Middle frontal gyrus (tissue), 1 donor: ENCODE data around the gene MED8.

Experiments
- DNase-seq: peaks from one replicate; pipeline ENCODE4 v3.0.0-alpha.2; 2015; ENCODE audit warnings: low spot score; ENCODE audit errors: extremely low spot score

The MED8 gene, protein sequence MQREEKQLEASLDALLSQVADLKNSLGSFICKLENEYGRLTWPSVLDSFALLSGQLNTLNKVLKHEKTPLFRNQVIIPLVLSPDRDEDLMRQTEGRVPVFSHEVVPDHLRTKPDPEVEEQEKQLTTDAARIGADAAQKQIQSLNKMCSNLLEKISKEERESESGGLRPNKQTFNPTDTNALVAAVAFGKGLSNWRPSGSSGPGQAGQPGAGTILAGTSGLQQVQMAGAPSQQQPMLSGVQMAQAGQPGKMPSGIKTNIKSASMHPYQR

DNA sequence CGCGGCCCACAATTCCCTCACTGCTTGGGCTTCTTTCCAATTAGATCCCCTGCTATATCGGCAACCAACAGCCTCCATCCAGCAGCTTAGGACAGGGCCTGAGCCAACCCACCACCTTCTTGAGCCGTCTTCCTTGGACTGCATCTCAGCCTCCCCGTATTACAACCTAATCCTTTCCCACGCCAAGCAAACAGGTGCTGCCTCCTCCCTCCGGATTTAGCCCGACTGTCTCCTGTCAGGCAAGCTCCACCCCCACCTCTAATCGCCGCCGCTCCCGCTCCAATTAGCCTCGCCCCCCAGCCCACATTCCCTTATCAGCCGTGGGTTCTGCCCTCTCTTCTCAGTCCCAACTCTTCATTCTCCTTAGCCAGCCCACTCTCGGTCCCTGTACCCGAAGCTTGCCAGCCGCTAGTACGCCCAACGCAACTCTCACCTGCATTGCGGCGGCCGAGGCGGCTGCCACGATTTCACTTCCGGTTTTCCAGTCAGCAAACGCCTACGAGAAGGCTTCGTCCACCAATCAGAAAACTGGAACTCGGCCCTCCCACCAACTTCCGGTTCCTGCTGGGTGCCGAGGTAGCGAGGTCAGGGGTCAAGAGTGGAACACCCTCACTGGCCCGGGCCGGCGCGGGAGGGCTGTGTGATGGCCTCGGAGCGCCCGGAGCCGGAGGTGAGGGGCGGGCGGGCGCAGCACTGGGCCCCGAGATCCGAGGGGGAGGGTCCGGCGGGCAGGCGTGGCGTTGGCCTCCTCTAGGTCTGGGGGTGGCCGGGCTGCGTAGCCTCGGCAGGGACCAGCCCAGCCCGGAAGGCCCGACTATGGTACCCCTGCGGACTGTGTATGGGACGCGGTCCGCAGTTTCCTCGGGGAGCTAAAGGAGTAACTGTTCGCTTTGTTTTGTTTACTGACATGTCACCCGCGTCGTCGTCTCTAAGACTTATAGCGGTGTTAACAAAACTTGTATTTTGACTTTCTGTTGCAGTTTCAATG lies at the start of gene MED8, which contains the start of gene SZT2:
Gene MED8 (minus strand): TSS at position 475 of the 988 bp plus-strand sequence. CDS start 36 bp downstream, at position 439.
Gene SZT2 (plus strand): TSS at position 574 of the 988 bp plus-strand sequence. CDS start 70 bp downstream, at position 644.
- peak; percentile 93 for DNase-seq

DNA sequence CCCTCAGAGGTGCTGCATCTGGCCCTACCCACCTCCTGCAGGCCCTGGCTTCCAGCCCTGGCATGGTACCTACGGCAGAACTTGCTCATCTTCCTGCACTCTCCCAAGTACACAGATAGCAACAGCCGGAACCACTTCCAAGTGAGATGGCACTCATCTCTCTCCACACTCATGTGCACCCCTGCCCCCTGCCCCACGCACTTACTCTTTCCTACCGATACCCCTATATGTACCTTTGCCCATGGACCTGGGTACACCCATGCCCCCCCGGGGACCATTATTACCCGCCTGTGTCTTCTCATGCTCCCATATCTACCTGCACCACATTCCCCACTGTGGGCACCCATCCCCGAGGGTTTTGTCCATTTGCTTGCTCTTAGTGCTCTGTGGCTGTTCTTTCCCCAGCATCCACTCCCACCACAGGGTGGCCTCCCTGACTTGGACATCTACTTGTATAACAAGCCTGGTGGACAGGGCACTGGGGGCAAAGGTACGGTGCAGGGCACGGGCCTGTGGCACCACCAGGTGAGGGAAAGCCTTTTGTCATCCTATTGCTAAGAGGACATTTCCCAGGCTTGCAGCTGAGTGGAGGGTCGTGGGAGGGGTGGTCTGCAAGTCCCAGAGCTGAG lies 49.5 kb upstream of the MED8 start:
- no peak for DNase-seq

- DNase-seq = no peak
Observed at GRCh38 chr1:43438576-43438952, 49.0 kb upstream of the MED8 start.

DNA sequence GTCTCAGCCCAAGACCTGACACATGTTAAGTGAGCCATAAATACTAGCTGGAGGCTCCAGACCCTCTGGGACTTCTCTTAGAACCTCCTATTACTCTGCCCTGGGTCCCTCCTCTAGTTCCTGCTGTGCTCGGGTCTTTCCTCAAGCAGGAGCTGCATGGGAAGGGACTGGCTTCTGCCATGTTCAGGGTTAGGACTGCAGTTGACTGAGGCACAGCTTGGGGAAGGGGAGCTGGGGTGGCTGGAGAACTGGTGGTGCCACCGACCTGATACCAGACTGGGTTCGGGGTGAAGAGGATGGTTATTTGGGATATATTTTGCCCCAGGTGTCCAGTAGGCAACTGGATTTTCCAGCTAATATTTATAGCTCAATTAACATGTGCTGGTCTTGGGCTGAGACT lies 48.4 kb upstream of the MED8 start:
- no peak for DNase-seq

DNA sequence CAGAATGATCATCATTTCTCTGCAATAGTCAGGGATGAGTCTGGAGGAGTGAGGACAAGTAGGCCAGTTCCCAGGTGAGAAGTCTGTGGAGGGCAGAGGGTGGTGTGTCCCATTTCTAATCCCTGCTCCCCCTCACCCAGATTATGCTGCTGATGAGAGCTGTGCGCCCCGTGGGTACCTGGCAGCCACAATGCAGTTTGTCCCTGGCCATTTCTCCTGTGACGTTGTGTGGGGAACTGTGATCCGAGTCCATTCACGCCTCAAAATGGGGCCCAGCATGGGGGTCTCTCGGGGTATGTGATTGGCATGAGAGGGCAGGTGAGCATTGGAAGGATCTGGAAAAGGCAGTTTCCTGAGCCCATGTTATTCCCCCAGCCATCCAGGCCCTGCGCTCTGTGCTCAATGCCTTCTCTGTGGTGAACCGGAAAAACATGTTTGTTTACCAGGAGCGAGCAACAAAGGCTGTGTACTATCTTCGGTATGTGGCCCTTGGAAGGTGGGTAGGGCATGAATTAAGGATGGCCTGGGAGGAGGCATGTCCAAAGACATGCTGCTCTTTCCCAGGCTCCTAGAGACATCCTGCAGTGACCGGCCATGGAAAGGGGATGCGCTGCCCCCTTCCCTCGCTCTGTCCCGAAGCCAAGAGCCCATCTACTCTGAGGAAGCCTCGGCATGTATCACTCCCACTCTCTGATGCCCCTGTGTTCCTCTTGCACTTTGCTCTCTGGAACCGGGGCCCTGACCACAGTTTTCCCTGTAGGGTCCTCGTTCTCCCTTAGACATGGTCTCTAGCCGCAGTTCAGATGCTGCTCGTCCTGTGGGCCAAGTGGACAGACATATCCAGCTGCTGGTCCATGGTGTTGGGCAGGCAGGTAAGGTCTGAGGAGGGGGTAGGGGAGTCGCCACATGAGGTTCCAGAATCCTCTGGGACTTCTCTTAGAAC lies 47.7 kb upstream of the MED8 start:
- DNase-seq = no peak

GRCh38 chr1:43436371-43436770 lies 46.8 kb upstream of the MED8 start:
- no peak for DNase-seq

DNA sequence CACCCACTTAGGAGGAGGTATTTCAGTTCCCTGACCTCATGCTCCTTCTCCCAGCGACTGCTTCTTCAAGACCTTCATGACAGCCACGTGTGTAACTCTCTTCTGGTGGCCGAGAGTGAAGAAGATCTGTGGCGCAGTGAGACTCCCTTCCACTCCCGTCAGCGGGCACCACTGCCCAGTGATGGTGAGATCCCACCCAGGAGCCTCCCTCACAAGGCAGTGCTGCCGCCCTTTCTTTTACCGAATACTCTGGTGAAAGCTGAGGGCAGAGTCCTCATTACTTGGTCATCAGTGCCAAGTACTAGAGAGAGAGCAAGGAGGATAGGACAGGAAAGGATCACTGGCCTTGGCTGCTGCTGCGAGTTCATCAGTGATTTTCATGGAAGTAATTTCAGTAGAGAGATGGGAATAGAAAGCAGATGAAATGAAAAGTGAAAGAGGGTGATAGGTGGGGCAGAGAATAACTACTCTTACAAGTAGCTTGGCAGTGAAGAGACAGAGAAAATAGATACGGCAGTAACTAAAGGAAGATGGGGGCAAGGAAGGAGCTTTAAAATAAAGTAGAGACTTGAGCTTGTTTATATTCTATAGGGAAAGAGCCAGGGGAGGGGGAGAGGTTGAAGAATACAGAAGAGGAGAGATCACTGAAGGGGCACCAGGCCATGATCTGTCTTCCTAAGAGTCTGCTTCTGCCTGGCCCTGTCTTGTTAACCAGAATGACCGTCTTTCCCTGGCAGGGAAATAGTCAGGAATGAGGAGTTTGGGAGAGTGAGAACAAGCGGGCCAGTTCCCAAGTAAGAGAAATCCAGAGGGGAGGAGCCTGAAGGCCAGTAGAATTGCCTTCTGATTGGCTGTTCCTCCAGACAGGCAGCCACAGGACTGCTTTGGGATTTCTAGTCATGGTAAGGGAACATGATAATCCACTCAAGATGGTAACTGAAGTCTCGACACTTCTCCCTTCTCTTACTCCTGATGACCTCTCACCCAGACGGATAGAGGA lies 45.8 kb upstream of the MED8 start:
- no peak for DNase-seq

DNA sequence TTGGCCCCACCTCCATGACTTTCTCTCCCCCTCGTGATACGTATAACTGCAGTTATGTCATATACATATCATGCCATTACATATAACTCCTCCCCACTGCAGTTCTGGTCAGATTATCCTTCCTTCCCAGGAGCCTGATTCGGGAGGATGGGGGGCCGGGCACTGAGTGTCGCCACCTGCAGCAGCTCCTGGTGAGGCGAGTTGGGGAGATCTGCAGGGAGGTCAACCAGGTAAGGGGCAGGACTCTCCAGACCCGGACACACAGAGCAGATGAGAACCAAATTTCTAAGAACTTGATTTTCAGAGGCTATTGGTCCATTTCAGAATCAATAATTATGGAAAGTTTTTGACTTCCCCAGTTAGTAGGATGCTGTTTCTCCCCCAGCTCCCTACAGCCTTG lies 44.7 kb upstream of the MED8 start:
- DNase-seq = no peak

- no peak for DNase-seq
Observed at GRCh38 chr1:43432907-43433306, 43.3 kb upstream of the MED8 start.

DNA sequence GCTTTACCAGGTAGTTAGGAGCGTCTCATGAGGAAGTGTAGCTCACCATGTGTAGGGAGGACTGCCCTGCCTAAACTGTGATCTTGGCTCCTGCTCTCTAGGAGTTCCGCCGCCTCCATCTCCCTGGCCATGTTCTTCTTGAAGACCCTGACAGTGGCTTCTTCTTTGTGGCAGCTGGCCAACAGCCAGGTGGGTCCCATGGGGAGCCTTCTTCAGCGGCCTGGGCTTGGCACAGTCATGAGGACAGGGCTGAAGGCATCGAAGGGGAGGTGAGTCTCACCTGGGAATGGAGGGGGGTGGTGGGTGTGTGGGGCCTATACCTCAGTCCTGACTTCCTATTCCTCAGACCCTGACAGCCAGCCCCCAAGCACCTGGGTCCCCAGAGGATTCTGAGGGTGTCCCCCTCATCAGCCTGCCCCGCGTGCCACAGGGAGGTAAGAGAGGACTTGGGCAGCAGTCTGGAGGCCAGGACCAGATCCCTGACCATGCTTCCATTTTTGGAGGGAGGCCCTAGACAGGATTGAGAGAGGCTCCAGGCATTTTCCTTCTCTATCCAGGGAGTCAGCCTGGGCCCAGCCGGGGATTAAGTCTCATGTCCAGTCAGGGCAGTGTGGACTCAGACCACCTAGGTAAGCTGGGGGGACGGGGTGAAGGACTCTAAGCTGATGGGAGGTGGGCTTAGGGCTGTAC lies 42.7 kb upstream of the MED8 start:
- DNase-seq = no peak

GRCh38 chr1:43431676-43432075 lies 42.1 kb upstream of the MED8 start:
- no peak for DNase-seq

DNA sequence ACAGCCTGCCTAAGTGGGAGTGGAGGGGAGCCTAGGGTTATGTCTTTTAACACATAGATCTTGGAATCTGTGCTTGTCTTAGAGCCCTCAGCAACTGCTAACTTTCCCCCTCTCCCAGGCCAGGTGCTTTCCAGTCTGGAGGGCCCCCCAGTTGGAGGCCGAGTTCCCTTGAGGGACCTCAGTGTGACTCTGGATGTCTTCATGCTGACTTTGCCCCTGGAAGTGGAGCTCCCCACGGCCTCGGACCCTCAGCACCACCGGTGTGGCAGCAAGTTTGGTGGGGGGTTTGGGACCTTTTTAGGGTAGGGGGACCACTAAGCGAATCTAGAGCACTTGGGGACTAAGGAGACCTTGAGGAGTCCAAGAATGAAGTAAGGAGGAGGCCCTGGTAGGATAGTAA lies 41.2 kb upstream of the MED8 start:
- DNase-seq = no peak

DNA sequence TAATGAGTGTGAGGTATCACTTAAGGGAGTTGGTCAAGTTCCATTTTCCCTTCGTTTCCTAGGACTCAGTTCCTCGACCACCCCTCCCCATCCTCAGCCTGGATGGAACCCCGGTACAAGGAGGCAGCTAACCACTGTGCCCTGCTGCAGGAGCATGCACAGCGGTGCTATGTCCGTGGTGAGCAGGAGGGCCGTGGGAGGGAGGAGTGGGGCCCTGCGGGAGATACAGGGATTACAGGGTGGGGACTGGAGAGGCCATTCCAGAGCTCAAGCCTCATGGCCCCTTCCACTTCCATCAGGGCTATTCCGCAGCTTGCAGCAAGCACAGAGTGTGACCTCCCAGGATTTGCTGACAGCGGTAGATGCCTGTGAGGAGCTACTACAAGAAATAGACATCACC lies 38.3 kb upstream of the MED8 start:
- no peak for DNase-seq

- DNase-seq = no peak
Observed at GRCh38 chr1:43427524-43427923, 37.9 kb upstream of the MED8 start.

- DNase-seq = no peak
Observed at GRCh38 chr1:43426221-43426620, 36.6 kb upstream of the MED8 start.

DNA sequence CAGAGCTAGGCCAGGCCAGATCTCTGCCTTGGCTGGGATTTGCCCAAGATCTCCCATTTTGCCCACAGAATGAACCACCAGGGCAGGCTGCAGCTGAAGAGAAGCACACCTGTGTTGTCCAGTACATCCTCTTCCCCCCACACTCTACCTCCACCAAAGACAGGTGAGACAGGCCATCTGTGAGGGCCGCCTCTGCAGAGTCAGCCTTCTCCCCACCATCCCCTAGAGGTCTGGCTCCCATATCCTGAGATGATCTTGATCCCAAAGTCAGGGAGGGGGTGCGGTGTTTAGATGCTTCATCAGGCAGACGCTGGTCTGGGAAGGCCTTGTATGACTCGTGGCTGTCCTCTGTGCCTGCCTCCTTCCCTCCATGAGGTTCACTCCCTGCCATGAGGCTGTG lies 35.4 kb upstream of the MED8 start:
- DNase-seq = no peak

- DNase-seq = no peak
Observed at GRCh38 chr1:43423672-43424550, 34.3 kb upstream of the MED8 start.
